ENCODE measurements around the gene TMEM266.
"Not testable (repeated sequence)": the region's sequence is repeated elsewhere in the genome, so short reads cannot be mapped to it uniquely, and the experiment has no call there.

Gene TMEM266

GRCh38 chr15:76059320-76060117, at the start of gene TMEM266:
Gene TMEM266 (plus strand): TSS chr15:76059985. CDS start chr15:76134264, 74,279 bp downstream.
- DNase-seq (ENCODE audit: low read depth in 4 of 4, low spot score in 1 of 4), result no peak

DNA sequence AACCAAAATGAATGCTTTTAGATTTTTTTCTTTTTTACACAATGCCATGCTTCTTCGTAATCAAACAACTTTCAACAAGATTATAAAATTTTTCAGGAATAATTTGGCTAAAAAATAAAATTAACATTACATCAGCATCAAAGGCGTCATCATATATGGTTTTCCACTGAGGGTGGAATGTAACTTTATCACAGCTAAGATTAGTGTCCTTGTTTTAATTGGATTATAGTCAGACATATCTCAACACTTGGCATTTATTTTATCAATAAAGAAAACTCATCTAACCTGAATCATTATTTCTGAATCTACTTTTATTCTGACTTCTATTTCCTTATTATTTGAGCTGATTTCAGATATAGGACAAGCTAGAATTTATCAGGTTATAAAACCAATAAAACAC, 49.2 kb upstream of the TMEM266 start:
- no peak for DNase-seq (ENCODE audit: low read depth in 4 of 4, low spot score in 1 of 4)

GRCh38 chr15:76011627-76012551, 47.9 kb upstream of the TMEM266 start, which contains the start of gene NRG4:
Gene NRG4 (minus strand): TSS chr15:76012424. CDS start chr15:76011230, 1,194 bp downstream.
- DNase-seq (ENCODE audit: low read depth in 4 of 4, low spot score in 1 of 4), result no peak

DNA sequence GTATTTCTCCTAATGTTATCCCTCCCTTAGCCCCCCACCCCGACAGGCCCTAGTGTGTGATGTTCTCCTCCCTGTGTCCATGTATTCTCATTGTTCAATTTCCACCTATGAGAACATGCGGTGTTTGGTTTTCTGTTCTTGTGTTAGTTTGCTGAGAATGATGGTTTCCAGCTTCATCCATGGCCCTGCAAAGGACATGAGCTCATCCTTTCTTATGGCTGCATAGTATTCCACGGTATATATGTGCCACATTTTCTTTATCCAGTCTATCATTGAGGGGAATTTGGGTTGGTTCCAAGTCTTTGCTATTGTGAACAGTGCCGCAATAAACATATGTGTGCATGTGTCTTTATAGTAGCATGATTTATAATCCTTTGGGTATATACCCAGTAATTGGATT, 46.3 kb upstream of the TMEM266 start:
- not testable (repeated sequence) for DNase-seq (ENCODE audit: low read depth in 4 of 4, low spot score in 1 of 4)

GRCh38 chr15:76024021-76024768, 35.6 kb upstream of the TMEM266 start:
- DNase-seq (ENCODE audit: low read depth in 4 of 4, low spot score in 1 of 4), result no peak

- DNase-seq (ENCODE audit: low read depth in 4 of 4, low spot score in 1 of 4), result no peak
These were observed 27.7 kb upstream of the TMEM266 start for GRCh38 chr15:76032046-76032445.

GRCh38 chr15:76033438-76033837, 26.3 kb upstream of the TMEM266 start:
- no peak for DNase-seq (ENCODE audit: low read depth in 4 of 4, low spot score in 1 of 4)

DNA sequence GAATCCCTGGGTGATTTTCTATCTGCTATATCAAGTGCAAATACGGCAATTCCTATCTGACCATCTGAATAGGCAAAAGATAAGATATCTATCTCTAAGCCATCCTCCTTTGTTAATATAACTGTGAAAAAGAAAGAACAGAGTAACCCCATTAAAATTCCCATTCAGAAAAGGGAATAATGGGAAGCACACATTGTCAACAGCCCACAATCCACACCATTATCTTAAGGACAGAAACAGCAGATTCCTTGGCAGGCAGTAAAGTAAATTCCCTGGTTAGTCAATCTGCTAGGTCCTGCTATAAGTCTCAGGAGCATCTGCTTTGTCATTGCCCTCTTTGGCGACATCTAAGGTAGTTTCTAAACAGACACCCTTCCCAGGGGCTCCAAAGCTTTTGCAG, 25.7 kb upstream of the TMEM266 start:
- DNase-seq (ENCODE audit: low read depth in 4 of 4, low spot score in 1 of 4), result no peak

GRCh38 chr15:76035593-76035992, 24.2 kb upstream of the TMEM266 start:
- DNase-seq (ENCODE audit: low read depth in 4 of 4, low spot score in 1 of 4), result no peak

- DNase-seq (ENCODE audit: low read depth in 4 of 4, low spot score in 1 of 4), result no peak
These were observed 21.3 kb upstream of the TMEM266 start for GRCh38 chr15:76038512-76038911.

DNA sequence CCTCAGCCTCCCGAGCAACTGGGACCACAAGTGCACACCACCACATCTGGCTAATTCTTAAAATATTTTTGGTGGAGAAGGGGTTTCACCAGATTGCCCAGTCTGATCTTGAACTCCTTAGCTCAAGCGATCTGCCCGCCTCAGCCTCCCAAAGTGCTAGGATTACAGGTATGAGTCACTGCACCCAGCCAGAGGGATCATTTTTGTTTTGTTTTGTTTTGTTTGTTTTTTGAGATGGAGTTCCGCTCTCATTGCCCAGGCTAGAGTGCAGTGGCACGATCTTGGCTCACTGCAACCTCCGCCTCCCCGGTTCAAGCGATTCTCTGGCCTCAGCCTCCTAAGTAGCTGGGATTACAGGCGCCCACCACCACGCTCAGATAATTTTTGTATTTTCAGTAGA, 5.6 kb upstream of the TMEM266 start:
- DNase-seq (ENCODE audit: low read depth in 4 of 4, low spot score in 1 of 4), result not testable (repeated sequence)

DNA sequence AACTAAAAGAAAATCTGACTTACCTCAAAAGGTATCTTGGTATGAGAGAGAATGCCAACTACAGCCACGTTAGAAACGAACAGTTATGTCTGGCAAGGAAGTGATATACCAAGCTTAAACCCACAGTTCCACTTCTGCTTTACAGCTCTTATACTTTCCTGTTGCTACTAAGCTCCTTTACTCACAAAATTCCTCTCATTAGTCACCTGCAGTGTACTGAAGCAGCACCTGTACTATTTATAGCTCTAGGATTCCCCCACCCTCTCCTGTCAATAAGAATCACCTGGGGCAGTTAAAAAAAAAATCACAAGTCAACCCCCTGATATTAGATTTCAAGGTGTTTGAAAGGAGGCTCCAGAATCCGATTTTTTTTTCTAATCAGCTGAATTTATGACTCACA, 2.9 kb upstream of the TMEM266 start:
- no peak for DNase-seq (ENCODE audit: low read depth in 4 of 4, low spot score in 1 of 4)

- peak in 1 of 4 experiments; percentile 30 for DNase-seq (ENCODE audit: low read depth in 4 of 4, low spot score in 1 of 4)
These were observed 2.3 kb upstream of the TMEM266 start for GRCh38 chr15:76057332-76058000.

DNA sequence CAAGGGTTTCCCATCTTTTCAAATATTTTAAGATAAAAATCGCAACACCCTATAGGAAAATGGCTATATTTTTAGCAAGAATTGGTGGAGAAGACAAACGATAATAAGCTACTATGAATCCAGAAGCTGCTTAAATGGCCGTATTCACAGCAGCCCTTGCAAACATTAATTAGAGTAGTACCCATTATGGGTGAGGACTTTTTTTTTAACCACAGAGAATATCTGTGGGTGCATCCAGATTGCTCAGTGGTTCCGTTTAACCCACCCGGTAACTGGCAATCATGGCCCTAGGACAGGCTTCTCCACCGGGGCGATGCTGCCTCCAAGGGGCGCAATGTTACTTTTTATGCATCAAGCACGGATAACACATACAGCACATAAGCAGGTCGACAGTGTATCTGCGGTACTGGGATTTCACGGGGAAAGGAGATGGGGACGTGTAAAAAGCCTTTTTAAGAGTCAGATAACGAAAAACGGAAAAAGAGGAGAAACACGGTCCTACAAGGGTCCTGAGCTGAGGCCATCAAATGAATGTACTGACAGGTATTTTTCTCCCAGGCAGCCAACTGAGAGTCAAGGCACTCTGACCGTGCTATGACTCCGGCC, 968 bp upstream of the TMEM266 start:
- DNase-seq (ENCODE audit: low read depth in 4 of 4, low spot score in 1 of 4), result no peak

- DNase-seq (ENCODE audit: low read depth in 4 of 4, low spot score in 1 of 4), result no peak
These were observed 569 bp downstream of the TMEM266 start for GRCh38 chr15:76060118-76060989.

DNA sequence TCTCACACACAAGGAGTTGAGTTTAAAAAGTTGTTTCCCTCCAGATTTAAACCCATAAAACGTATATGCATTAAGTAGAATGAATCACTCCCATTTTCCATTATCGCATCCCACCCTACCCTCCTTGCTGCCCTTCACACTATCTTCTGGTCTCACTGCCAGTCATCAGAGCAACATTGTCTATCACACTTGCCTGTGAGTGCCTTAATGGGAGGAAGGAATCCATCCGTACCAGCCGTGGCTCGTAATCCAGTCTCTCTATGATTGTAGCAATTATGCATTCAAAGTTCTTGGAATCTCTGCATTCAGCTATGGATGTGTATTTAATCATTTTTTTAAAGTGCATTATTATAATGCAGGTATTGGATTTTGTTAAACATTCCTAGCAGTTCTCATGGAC, 1.9 kb downstream of the TMEM266 start:
- DNase-seq (ENCODE audit: low read depth in 4 of 4, low spot score in 1 of 4), result no peak

- no peak for DNase-seq (ENCODE audit: low read depth in 4 of 4, low spot score in 1 of 4)
These were observed 2.5 kb downstream of the TMEM266 start for GRCh38 chr15:76062286-76062685.

DNA sequence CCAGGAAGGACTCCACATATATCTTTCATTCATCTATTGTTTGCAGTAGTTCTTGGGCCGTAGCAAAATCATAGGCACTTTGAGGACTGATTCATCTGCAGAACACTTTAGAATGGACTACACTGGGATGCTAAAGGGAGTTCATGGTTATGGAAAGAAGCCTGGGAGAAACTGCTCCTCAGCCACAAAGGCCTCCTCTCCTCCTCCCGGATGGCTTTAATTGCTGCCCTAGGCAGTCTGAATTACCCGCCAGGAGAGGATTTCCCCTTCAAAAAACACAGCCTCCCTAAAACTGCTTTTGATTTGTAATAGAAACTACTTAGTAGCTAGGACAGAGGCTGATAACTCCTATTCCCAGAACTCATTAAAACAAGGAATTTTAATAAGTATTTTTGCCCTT, 4.6 kb downstream of the TMEM266 start:
- DNase-seq (ENCODE audit: low read depth in 4 of 4, low spot score in 1 of 4), result no peak

GRCh38 chr15:76065245-76065644, 5.5 kb downstream of the TMEM266 start:
- DNase-seq (ENCODE audit: low read depth in 4 of 4, low spot score in 1 of 4), result no peak

Measured in stimulated activated CD4-positive, alpha-beta T cell treated with anti-CD3 and anti-CD28 coated beads, Interleukin-1b, Interleukin-23, amount 100 ng/mL, for 24 hours (primary cell).